Mucosa of descending colon (tissue), 3 donors: ENCODE measurements around the gene CARD11. TPM values are rescaled to one million over a fixed set of nuclear protein-coding genes. Genes with fewer than 3 reads are reported as not detected.
A peak's percentile ranks its signal among the peaks of the same experiment; 100 is the strongest.

ENCODE experiments used
- ATAC-seq: fragments of 200-7000 bp; cut with Tn5 transposase; one replicate; pipeline ENCODE4 v1.9.1; 2020; ENCODE audit warnings: mild to moderate bottlenecking, moderate library complexity
- DNase-seq, 3 donors: peaks; one replicate each; pipeline ENCODE4 v3.0.0-alpha.2; 2020
- H3K36me3 ChIP-seq: fragments of 200-600 bp; one replicate; pipeline ENCODE4 v1.8.0; 2021; ENCODE audit warnings: low read depth, mild to moderate bottlenecking
- H3K4me1 ChIP-seq: fragments of 200-600 bp; one replicate; pipeline ENCODE4 v1.8.0; 2021; ENCODE audit warnings: low read depth, mild to moderate bottlenecking
- H3K4me3 ChIP-seq: fragments of 200-600 bp; one replicate; pipeline ENCODE4 v1.8.0; 2021; ENCODE audit warnings: mild to moderate bottlenecking
- H3K9me3 ChIP-seq: fragments of 200-600 bp; one replicate; pipeline ENCODE4 v1.8.0; 2021; ENCODE audit warnings: mild to moderate bottlenecking
- CTCF ChIP-seq: fragments of 200-600 bp; IDR thresholded peaks from one replicate; pipeline ENCODE4 v1.8.0; 2022; ENCODE audit warnings: antibody characterized with exemption, mild to moderate bottlenecking
- intact Hi-C, 2 donors: fragments of 100-400 bp; cut with DNase I in 1 of 2; cut with micrococcal nuclease in 1 of 2; formaldehyde crosslinking; loops; one replicate each; pipeline versions ENCODE4 v1.11.0 to v1.11.1; 2022; cut with DNase I, micrococcal nuclease
- total RNA-seq, 3 donors: library from RNA; stranded (reverse); fragmentation: NEBNext Ultra II Directional in 2 of 3; extraction: Animal tissue kit (Norgen Biotek cat#: 25700) in 2 of 3; gene quantifications; one replicate each; pipeline versions ENCODE4 v1.2.1 to v1.2.4, GENCODE V29; 2021 to 2023
- donor health status: DM: no; HTN: no; CAD: no; lungs with moderate emphysema.
- donor health status: DM: no; HTN: no; CAD: no.
- donor health status: DM: no; HTN: yes; CAD: no.

The CARD11 gene
- total RNA-seq, 3 donors from 2014 or later = 1.6 to 3.2 (median 3.2) TPM

GRCh38 chr7:3065724-3066143, 22.1 kb upstream of the CARD11 start:
- DNase-seq (peak in 2 of 3 donors; percentile 52 to 58), ATAC-seq (peak; percentile 51)
- no peaks in the 10 kb centered on the region for H3K4me1 ChIP-seq

GRCh38 chr7:3064067-3064466, 20.4 kb upstream of the CARD11 start:
- no peak for DNase-seq
- H3K9me3 ChIP-seq = no peaks in the 10 kb centered on the region
- no peak overlapping the region for H3K4me3 ChIP-seq
- no peak for TF ChIP-seq CTCF
- H3K36me3 ChIP-seq = no peaks in the 10 kb centered on the region
- intact Hi-C loops = no loop called here
- H3K4me1 ChIP-seq = no peaks in the 10 kb centered on the region
- ATAC-seq = no peak

More at GRCh38 chr7:3065724-3066143, 22.1 kb upstream of the CARD11 start:
- Histone ChIP-seq H3K36me3 (no peaks in the 10 kb centered on the region), H3K4me3 (no peak overlapping the region), H3K9me3 (no peaks in the 10 kb centered on the region)
- TF ChIP-seq CTCF = no peak
- intact Hi-C loops = no loop called here

GRCh38 chr7:3063016-3063753, 19.5 kb upstream of the CARD11 start:
- intact Hi-C loops = no loop called here
- Histone ChIP-seq H3K36me3 (no peaks in the 10 kb centered on the region), H3K4me3 (no peak overlapping the region), H3K4me1 (no peaks in the 10 kb centered on the region), H3K9me3 (no peaks in the 10 kb centered on the region)
- no peak for TF ChIP-seq CTCF
- peak; percentile 78 for ATAC-seq
- peak in 2 of 3 donors; percentile 35 to 38 for DNase-seq

GRCh38 chr7:3057066-3057420, 13.4 kb upstream of the CARD11 start:
- Histone ChIP-seq H3K4me3 (no peak overlapping the region), H3K4me1 (no peaks in the 10 kb centered on the region), H3K36me3 (no peaks in the 10 kb centered on the region), H3K9me3 (peaks cover 7% of the 10 kb centered on the region)
- no peak for ATAC-seq
- TF ChIP-seq CTCF = no peak
- intact Hi-C loops = no loop called here
- DNase-seq = no peak

GRCh38 chr7:3056234-3057065, 12.8 kb upstream of the CARD11 start:
- H3K36me3 ChIP-seq = no peaks in the 10 kb centered on the region
- ATAC-seq (no peak), DNase-seq (no peak)
- H3K4me3 ChIP-seq = no peak overlapping the region
- H3K9me3 ChIP-seq = peaks cover 7% of the 10 kb centered on the region
- no peaks in the 10 kb centered on the region for H3K4me1 ChIP-seq
- TF ChIP-seq CTCF = no peak
- intact Hi-C loops = no loop called here
